Vagina (tissue), 2 donors: ENCODE results near the gene THSD7B.

ENCODE experiments used
- POLR2A ChIP-seq, 2 donors: fragments of 450-650 bp; IDR thresholded peaks; one replicate each; pipeline ENCODE4 v1.6.1; 2017; ENCODE audit warnings: antibody characterized with exemption in 2 of 2, mild to moderate bottlenecking in 2 of 2, moderate library complexity in 2 of 2
- POLR2AphosphoS5 ChIP-seq, 2 donors: sonication (generic); formaldehyde crosslinking; IDR thresholded peaks; one replicate each; pipeline ENCODE4 v1.9.0; 2017; ENCODE audit warnings: antibody characterized with exemption in 2 of 2, mild to moderate bottlenecking in 2 of 2, low read depth in 1 of 2; ENCODE audit not compliant: insufficient read depth in 1 of 2
- TF ChIP-seq, protein P1 (sequence below), 3 experiments: fragments of 450-650 bp in 2 of 3; fragments of 200-600 bp in 1 of 3; sonication (generic) in 1 of 3; IDR thresholded peaks; one replicate each; pipeline ENCODE4 v1.5.1; 2017 to 2019; ENCODE audit warnings: antibody characterized with exemption in 3 of 3, mild to moderate bottlenecking in 2 of 3, moderate library complexity in 2 of 3

DNA sequence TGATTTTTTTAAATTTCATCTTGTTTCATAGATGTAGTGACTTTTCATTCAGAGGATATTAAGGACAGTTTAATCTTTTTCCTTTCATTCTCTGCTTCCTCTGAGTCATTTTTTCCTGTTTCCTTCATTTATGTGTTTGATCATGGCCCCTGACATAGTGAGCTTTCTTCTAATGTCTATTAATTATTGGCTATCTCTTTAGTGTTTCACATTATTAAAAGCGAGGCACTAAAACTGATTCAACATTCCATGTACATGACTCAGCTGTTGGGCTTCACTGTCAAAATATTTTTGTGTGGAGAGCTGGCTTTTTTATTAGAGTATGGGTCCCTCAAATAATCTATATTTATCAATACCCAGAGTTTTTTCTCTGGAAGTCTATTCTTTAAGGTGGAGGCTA is 125.8 kb downstream of the THSD7B start:
- TF ChIP-seq, protein P1, sequence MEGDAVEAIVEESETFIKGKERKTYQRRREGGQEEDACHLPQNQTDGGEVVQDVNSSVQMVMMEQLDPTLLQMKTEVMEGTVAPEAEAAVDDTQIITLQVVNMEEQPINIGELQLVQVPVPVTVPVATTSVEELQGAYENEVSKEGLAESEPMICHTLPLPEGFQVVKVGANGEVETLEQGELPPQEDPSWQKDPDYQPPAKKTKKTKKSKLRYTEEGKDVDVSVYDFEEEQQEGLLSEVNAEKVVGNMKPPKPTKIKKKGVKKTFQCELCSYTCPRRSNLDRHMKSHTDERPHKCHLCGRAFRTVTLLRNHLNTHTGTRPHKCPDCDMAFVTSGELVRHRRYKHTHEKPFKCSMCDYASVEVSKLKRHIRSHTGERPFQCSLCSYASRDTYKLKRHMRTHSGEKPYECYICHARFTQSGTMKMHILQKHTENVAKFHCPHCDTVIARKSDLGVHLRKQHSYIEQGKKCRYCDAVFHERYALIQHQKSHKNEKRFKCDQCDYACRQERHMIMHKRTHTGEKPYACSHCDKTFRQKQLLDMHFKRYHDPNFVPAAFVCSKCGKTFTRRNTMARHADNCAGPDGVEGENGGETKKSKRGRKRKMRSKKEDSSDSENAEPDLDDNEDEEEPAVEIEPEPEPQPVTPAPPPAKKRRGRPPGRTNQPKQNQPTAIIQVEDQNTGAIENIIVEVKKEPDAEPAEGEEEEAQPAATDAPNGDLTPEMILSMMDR (IDR thresholded peaks at IDR 0.05), result no peak
- no peak for TF ChIP-seq POLR2A (IDR thresholded peaks at IDR 0.05)
- no peak for TF ChIP-seq POLR2AphosphoS5 (IDR thresholded peaks at IDR 0.05; ENCODE audit: insufficient read depth in 1 of 2, low read depth in 1 of 2)
